NCI-H446 treated with DMSO at 0.1 percent for 48 hours (cell line): ENCODE measurements around the gene ACSF3.

ENCODE experiments used
- DNase-seq: peaks from one replicate; lab custom pipeline; 2025; lab: John Stamatoyannopoulos, UW

The ACSF3 gene

DNA sequence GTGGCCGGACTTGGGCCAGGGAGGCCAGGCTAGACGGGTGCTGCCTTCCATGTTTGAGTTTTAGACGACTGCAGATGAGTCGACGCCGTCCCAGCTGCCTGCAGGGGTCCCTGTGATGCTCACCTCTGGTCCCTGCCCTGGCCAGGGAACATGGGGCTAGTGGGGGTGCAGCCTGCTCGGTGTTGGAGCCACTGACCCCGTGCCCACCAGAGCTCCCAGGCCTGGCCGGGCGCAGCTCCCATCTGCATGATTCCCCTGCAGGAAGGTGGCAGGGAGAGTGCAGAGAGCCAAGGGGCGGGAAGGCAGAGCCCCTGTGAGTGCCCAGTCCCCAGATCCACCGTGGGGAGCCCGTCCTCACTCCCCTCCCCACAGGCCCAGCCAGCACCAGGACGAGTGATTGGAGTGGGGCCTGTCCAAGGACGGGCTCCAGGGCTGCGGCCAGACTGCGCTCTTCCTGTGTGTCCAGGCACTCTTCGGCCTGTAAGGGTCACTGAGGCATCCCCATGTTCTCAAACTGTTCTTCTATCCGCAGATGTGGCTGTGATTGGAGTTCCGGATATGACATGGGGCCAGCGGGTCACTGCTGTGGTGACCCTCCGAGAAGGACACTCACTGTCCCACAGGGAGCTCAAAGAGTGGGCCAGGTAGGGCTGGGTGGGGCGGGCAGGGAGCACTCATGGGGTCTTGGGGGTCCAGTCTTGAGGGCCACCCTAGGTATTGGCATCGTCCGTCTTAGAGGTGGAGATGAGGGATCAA, 51.9 kb downstream of the ACSF3 start:
- no peak for DNase-seq

DNA sequence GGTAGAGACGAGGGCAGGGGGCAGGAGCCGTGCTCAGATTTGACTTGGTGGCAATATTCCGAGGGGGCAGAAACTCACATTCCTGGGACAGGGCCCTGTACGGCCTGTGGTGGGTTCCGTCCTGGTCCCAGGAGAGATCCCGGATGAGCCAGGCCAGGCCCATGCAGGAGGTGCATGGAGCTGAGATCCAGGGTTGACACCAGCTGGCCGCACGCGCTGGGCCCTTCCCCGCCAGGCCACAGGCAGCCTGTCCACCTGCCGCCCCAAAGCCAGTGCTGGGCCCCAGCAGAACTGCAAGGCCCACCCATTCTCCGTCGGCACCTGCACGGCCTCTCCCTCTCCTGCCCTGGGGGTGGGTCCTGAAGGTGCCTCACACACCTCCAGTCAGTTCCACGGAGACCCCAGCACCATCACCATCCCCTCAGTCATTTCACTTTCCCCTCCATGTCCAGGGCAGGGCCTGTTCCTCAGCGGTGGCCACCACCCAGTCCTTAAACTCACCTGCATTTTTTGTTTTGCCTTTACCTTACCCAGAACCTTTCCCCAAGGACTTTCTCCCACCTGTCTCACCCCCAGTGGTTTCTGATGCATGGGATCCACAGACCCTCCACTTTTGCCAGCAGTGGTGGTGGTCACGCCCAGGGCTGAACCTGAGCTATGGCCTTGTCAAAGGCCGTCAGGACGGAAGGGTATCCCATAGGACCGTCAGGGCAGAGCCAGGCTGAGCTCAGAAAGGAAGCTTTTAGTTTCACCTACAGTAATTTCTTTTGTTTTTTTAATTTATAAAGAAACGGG, 52.8 kb downstream of the ACSF3 start:
- no peak for DNase-seq

DNA sequence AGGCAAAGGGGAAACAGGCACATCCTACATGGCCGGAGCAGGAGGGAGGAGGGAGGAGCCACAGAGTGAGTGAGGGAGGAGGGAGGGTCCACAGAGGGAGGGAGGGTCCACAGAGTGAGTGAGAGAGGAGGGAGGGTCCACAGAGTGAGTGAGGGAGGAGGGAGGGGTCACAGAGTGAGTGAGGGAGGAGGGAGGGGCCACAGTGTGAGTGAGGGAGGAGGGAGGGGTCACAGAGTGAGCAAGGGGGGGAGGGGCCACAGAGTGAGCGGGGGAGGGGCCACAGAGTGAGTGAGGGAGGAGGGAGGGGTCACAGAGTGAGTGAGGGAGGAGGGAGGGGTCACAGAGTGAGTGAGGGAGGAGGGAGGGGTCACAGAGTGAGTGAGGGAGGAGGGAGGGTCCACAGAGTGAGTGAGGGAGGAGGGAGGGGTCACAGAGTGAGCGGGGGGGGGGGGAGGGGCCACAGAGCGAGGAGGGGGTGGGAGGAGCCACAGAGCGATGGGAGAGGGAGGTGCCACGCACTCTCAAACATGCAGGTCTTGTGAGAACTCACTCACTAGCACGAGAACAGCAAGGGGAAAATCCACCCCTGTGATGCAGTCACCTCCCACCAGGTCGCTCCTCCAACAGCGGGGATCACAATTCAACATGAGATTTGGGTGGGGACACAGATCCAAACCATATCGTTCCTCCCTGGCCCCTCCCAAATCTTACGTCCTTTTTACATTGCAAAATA, 53.6 kb downstream of the ACSF3 start:
- no peak for DNase-seq

DNA sequence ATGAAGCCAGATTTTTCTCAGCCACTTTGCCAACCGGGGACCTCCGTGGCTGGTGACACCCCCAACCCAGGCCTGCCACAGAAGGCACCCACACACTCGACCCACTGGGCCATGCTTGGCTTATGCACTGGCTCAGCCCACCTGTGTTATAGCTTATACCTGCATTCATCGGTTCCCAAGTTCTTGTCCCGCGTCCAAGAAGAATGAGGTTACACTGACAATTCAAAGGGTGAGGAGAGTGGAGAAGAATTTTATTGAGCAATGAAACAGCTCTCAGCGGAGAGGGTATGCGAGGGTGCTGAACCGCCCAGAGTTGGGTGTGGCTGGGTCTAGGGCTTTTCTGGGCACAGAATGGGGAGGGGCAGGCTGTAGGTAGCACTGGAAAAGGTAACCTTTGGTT, 55.7 kb downstream of the ACSF3 start:
- no peak for DNase-seq

DNA sequence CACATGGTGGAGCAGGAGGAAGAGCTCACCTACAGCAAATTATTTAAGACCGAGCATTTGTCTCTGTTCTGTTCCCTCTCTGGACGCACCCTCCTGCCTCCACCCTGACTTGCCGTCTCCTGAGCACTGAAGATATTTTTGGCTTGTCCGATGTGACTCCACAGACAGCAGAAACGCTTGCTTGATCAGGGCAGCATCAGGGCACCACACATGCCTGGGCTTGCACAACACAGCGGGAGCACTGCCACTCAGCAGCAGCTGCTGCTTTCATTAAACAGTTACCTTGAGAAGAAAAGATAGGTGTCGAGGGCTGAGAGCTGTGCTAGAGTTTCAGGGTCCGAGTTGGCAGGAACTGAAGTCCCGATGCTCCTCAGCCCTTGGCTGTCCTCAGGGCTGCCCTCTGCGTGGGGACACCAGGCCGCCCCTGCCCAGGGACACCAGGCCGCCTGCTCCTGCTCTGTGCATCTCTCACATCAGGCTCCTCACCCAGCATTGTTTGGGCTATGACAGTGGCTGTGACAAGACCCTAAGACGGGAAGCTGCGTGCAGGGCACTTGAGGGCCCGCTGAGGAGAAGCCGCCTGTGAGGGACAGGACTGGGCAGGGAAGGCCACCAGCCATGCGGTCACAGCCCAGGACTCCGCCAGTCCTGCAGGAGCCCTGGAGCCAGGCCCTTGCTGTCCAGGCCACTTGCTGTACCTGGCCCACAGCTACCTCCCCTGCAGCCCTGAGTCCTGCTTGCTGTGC, 56.6 kb downstream of the ACSF3 start:
- DNase-seq = no peak

DNA sequence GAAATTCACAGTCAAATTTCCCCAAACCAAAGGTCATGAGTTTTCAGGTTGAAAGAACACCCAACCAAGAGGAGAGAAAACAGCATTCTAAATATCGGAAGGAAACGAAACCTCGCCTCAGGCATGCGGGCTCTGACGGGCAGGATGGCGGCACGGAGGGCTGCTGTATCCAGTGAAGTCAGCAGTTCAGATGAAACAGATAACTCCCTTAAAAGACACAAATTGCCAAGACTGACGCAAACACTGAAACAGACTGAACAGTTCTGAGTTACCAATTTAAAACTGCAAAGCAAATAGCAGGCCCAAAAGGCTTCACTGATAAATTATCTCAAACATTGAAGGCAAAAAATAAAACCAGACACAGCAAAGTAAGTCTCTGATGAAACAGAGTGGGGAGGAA, 57.3 kb downstream of the ACSF3 start:
- no peak for DNase-seq

DNA sequence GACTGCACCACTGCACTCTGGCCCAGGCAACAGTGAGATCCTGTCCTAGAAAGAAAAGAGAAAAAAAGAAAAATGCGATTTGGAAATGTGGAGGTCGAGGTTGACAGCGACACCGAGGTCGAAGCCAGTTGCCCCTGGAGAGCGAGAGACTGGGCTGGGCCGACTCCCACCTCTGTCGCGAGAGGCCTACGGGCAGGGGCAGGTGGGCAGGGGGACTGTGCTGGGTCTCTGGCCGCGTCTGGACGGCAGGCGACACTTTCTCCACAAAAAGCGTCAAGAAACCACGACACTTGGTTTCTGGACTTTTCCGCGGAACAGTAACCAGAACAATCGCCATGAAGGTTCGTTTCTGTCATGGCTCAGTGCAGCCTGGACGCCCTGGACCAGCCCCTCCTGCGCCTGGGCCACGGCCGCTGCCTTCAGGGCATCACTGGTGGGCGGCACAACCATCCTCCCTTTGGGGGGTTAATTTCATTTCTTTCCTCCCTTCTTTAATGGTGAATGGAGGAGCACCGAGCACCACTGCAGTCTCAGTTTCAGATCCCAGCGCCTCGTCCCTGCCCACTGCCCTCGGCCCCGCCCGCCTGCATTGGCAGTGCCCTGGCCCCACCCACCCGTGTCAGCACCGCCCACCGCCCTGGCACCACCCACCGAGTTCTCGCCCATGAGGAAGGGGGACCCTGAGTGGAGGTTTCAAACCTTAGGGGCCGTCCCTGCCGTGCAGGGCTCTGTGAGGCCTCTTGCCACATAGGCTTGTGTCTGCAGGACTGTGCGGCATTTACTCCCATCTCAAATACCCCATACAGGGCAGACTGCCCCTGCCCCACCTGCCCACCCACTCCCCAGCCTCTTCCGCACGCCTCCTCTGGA, 59.4 kb downstream of the ACSF3 start:
- no peak for DNase-seq

DNA sequence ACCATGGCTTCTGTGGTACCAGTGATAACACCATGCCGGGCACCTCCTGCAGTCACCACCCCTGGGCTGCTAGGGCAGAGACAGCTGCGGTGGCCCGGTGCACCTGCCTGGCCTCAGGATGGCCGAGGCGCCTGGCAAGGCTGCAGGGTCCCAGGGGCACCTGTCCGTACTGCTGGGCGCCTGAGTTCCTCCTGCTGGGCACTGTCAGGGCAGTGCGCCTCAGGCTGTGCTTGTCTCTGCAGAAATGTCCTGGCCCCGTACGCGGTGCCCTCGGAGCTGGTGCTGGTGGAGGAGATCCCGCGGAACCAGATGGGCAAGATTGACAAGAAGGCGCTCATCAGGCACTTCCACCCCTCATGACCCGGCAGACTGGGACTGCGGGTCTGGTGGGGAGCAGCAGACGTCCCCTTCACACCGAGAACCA, 60.2 kb downstream of the ACSF3 start:
- no peak for DNase-seq

DNA sequence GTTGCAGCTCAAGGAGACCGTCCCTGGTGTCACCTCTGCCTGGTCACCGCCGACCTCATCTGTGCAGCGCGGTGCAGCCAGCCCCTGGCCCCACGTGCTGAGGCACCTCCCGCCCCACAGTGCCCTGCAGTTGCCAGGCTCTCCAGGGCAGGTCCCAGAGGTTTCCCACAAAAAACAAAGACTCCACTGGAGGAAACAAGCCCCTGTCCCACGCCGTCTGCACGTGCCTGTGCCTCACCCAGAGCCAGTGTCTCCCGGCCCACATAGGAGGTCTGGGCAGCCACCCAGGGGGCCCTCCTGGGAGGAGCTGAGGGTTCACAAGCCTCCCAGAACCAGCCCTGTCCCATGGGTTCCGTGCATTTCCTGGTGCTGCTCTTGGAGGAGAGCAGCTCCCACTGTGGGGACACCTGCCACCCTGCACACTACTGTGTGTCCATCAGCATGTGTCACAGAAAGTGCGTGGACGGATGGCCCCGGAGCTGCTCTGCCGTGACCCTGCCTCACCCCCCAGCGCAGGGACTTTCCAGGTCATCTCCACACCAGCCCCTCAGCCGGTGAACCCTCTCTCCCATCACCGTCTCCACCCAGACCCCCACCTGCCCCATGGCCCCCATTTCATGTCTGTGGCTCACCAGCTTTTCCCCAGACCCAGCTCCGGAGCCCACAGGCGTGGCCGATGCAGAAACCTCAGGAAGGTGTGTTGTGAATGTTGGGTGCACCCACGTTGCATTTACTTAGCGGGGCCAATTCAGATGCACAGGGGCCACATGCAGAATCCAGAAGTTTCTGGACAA, 60.9 kb downstream of the ACSF3 start:
- no peak for DNase-seq

DNA sequence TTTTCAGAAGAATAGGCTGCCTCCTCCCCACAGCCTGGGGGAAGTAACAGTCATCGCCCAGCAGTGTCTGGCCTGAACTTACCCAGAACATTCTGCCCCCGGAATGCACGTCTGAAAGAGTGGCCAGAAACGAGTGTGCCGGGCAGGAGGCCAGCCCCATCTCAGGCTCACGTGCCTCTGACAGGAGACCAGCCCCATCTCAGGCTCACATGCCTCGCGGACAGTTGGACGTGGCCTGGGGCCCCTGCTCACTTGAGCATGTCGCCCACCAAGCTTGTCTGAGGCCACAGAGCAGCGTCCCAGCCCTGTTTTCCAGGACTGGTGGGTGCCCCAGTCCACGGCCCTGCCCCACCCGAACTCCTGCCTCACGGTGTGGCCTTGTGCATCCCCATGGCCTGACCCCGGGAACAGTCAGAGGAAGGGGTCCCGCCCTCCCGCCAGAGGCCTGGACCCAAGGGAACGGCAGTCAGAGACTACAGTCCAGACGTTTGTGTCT, 61.6 kb downstream of the ACSF3 start:
- no peak for DNase-seq

DNA sequence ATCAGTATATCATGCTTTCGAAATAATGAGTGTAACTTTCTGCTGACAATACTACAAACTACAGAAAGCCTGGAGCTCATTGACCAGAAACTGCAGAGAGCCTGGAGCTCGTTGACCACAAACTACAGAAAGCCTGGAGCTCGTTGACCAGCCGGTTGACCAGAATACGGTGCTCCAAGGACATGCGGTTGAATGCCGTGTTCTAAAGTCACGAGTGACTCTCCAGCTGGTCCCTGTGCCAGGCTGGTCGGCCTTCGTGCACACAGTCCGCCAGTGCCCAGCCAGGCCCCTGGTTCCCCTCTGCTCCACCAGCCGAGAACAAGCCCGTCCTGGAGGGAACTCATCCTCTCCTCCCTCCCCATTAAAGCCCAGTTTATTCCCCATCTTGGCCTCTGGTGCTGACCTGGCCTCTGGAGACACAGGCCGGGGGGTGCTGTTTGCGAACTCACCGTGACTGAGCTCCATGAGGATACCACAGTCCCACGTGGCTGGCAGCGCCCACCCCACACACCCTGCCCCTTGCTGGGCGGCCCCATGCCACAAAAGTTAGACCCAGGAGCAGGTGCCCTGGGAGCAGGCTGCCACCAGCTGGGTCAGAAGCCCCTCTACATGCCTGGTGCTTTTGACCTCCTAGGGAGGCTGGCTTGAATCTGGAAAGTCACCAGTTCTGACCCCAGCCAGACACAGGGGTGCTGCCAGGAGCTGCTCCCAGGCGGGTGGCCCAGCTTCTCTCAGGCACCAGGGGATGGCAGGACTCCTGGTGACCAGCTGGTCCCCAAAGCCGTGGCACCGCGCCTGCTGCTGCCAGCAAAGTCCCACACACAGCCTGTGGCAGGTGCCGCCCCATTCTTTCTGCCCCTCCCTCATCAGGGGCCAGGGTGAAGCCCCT, 62.4 kb downstream of the ACSF3 start:
- no peak for DNase-seq

DNA sequence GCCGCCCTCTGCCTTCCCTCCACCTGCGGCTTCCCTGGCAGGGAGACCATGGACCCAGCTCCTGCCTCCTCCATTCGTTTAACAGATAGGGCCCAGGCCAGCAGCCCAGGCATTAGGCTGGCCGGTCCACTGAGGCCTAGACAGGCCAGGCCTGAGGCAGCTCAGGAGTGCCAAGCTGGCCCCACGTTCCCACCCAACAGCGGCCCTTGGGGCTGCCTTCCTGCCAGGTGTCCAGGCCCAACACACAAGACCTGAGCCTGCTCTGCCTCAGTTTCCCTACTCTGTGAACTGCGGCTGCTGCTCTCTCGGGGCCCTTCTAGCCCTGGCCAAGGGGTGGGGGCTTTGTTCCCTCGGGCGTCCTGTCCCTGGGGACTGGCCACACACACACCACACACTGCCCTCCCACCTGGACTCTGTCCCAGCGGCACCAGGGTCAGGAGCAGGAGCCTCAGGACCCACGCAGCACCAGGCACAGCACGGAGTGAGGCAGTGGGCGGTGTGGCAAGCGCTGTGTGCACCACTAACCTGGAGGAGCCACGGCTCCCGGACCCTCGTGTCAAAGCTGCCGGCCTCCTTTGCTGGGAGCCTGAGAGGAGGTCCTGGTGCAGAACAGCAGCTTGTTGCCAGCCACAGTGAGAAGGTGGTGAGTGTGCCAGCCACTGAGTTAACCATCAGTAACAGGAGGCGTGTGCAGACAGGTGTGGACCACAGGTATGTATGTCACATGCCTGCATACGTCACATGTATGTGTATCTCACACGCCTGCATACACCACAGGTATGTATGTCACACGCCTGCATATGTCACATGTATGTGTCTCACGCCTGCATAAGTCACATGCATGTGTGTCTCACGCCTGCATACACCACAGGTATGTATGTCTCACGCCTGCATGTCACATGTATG, 63.3 kb downstream of the ACSF3 start:
- DNase-seq = no peak

DNA sequence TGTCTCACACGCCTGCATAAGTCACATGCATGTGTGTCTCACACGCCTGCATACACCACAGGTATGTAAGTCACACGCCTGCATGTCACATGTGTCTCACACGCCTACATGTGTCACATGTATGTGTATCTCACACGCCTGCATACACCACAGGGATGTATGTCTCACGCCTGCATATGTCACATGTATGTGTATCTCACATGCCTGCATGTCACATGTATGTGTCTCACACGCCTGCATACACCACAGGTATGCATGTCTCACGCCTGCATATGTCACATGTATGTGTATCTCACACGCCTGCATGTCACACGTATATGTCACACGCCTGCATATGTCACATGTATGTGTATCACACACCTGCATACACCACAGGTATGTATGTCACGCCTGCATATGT, 64.1 kb downstream of the ACSF3 start:
- DNase-seq = no peak

DNA sequence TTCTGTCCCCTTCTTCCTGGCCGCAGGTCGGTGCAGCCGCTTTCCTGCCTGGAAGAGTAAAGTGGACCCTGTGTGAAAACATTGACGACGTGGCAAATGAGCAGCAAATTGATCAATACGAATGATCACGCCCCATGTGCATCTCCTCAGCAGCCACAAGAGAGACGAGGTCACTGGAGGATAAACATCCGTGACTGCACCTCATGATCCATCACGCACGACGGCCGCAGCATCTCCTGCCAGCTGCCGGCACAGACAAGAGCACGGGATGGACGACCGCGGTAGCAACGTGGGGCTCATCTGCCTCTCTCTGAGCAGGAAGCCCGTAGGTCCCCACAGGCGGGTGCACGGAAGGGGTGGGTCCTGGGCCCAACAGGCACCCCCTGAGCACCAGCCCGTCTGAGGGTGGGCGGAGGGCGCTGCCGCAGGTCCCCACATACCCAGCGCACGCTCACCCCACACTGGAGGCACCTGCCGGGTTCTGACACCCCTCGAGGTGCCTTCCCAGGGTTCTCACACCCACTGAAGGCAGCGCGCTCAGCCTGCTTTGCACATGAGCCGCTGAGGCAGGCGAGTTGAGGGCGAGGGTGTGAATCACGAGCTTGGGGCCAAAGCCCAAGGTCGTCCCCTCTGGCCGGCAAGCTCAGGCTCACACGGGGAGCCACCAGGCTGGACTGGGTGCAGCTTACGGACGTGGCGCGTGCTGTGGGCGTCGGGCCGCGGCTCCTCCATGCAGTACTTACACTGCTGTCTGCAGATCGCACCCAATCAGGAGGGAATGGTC, 65.6 kb downstream of the ACSF3 start:
- no peak for DNase-seq

DNA sequence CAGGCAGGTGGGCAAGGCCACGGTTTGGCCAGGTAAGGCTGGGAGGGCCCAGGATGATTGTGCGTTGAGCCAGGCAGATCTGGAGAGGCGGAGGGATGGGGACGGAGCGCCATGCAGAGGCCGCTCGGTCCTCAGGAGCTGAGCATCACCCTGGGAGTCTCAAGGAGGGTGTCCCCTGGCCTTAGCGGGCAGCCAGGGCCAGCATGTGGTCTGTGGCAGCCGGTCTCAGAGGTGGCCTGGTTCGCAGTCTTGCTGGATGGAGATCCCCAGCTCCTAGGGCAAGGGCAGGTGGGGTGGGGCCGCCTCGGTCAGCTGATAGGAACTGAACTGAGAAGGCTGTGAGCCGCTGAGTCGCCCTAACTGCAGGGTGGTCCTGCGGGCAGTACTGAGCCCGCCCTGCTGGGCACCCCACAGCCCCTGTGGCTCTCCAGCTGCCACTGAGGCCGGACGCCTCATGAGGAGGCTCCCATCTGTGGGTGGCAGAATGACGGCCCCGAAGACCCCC, 66.2 kb downstream of the ACSF3 start:
- DNase-seq = no peak

DNA sequence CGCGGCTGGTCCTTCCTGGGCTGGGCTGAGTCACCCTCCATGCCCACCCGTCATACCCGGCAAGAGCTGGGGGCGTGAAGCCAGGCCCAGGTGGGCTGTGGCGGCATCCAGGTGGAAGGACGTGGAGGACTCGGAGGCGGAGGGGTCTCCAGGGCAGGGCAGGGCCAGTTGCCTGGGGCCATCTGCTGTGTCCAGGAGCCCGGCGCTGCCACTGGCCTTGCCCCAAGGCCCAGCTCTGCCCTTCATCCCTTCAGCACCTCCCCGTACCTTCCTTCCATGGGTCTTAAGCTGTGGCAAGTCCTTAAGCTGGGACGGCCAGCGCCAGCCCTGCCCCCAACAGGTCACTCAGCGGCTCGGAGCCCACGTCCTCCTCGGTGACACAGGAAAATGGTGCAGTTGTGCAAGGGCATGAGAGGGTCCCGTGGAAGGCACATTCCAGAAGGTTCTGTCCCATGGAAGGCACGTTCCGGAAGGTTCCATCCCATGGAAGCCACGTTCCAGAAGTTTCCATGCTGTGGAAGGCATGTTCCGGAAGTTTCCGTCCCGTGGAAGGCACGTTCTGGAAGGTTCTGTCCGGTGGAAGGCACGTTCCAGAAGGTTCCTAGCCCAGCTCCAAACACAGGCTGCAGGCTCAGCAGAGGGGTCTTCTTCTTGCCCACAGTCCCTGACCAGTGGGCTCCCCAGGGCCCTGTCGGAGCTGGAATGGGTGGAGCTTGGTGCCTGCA, 67.5 kb downstream of the ACSF3 start:
- DNase-seq = no peak
